HG02870 (cell line): ENCODE results near the gene ERBB4.

ENCODE experiments used
- ATAC-seq: cut with Tn5 transposase; IDR thresholded peaks from one replicate; pipeline ENCODE4 v1.9.1; 2021; ENCODE audit warnings: mild to moderate bottlenecking, moderate library complexity; ENCODE audit not compliant: unreplicated experiment

ERBB4 gene

GRCh38 chr2:212428681-212429478 lies 109.7 kb downstream of the ERBB4 start:
- ATAC-seq: no peak

- ATAC-seq: no peak
Observed at GRCh38 chr2:212427638-212428037, 111.0 kb downstream of the ERBB4 start.

DNA sequence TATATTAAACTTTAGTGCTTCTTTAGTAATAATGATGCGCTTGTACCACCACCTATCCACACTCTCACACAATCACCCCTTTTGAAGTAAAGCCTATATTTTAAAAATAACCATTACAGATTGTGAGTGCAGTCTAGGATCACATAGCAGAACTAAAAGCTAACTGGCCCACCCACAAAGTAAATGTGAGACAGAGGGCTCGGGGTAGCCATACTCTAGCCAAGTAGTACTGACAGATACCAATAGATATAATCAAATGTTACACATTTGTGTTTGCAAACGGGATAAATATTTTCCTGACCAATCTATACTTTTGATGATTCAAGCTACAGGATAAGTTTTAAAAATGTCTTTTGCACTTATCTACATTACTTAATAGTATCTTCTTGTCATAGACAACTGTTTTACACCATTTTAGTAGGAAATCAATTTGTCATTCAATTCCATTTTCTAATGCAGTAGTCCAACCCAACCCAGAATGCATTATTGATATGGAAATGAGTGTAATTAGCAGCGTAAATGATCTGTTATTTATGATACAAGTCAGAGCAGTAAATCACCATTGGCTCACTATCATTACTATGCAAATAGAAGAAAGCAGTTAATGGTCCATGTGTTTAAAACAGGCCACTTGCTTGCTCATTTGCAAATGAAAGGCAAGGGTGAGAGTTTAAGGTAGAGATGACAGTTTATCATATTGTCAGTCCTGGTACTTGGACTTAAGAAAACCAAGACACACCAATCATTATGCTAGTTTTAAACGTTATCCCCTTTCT lies 111.8 kb downstream of the ERBB4 start:
- no peak for ATAC-seq

DNA sequence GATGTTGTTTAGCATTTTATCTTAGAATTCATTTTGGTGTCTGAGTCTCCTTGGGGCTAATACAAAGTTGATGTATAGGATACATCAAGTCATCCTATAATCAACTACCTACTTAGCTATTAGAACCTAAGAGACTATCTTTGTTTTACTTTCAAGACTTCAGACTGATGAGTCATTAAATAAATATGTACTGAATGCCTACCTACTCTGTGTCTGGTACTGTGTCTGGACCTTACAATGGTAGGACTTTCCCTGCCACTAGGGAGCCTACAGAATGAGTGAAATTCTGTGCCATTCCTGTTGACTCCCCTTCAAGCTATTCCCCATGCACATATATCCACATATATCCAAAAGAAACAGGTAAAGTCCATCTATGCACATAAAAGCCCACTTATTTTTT lies 114.5 kb downstream of the ERBB4 start:
- ATAC-seq: no peak

DNA sequence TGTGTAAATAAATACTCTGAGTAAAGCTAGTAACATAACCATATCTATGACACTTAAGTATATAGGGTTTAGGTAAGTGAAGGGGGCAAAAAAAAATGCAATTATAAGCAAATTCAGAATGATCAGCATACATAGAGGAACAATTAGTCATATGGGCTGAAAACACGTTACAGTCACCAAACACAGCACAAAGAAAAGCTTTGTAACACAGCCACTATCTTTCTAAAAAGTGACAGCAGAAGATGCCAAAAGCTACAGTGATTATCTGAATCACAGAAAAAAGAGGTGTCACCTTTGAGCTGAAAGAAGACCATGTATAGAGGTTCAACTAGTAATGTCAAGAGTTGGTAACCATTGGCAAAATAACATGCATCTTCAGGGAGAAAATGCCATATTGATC lies 115.5 kb downstream of the ERBB4 start:
- ATAC-seq: no peak

- no peak for ATAC-seq
Observed at GRCh38 chr2:212421556-212422334, 116.9 kb downstream of the ERBB4 start.

GRCh38 chr2:212416086-212416485 lies 122.5 kb downstream of the ERBB4 start:
- no peak for ATAC-seq

- ATAC-seq: no peak
Observed at GRCh38 chr2:212414767-212415211, 123.8 kb downstream of the ERBB4 start.

- ATAC-seq: no peak
Observed at GRCh38 chr2:212409560-212409959, 129.0 kb downstream of the ERBB4 start.

DNA sequence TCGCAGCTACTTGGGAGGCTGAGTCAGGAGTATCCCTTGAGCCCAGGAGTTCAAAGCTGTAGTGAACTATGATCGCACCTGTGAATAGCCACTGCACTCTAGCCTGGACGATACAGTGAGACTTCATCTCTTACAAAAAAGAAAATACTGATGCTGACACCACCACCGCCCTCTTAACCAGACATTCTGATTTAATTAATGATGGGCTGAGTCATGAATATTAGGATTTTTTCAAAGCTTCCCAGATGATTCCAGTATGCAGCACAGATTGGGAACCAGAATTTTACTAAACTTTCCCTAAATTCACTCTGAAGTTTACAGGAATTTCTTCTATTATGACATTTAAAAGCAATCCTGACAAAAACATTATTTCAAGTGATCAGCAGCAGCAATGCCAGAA lies 130.1 kb downstream of the ERBB4 start:
- no peak for ATAC-seq

GRCh38 chr2:212406716-212407115 lies 131.9 kb downstream of the ERBB4 start:
- ATAC-seq: no peak

- ATAC-seq: no peak
Observed at GRCh38 chr2:212402316-212402715, 136.3 kb downstream of the ERBB4 start.

- no peak for ATAC-seq
Observed at GRCh38 chr2:212398316-212398715, 140.3 kb downstream of the ERBB4 start.

- ATAC-seq: no peak
Observed at GRCh38 chr2:212392544-212392943, 146.1 kb downstream of the ERBB4 start.

DNA sequence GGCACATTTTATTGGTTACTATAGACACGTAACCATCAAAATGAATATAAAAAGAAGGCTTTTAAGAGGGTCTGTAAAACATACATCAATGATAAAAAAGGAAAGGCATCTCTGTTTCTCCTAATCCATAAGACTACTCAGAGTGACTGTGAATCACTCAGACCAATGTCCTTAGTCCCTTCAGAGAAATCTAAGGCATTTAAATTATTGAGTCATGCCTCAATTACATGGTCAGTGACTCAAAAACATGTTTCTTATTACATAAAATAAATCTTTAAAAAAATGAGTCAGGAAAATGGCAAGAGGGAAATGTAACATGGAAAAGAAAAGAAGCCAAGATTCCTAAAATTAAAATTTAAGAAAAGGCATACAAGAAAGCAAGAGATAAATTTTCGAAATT lies 146.6 kb downstream of the ERBB4 start:
- ATAC-seq: no peak

DNA sequence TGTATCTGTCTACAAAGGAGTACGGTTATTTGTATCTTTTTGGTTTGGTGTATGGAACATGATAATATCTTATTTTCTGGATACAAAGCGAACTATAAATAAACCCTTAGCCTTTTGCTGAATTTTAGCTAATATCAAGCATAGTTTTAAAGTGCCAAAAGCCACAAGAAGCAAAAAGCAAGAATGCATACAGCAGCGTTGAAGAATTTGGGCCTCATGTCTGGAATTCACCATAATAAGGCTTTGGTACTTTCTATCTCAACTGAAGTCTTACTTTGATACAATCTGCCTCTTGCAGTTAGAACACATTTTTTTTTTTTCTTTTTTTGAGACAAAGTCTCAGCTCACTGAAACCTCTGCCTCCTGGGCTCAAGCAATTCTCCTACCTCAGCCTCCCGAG lies 151.5 kb downstream of the ERBB4 start:
- ATAC-seq: no peak

DNA sequence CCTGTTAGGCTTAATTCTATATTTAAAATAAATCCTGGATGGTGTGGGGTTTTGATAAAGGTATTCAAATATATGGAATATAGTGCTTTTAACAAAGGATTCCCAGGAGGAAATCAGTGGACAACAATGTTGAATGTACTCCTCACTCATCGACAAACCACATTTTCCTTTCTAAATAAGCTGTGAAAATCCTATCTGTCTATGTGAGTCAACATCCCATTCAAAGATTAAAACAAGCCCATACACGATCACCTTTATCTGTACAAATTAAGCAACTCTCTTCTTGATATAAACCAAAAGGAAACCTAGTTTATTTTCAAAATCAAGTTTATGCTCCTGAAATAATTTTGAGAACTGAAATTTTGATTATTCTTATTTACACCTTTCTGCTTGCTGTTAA lies 153.4 kb downstream of the ERBB4 start:
- ATAC-seq: no peak

- no peak for ATAC-seq
Observed at GRCh38 chr2:212384027-212384426, 154.6 kb downstream of the ERBB4 start.

- ATAC-seq: no peak
Observed at GRCh38 chr2:212381428-212382102, 157.0 kb downstream of the ERBB4 start.

DNA sequence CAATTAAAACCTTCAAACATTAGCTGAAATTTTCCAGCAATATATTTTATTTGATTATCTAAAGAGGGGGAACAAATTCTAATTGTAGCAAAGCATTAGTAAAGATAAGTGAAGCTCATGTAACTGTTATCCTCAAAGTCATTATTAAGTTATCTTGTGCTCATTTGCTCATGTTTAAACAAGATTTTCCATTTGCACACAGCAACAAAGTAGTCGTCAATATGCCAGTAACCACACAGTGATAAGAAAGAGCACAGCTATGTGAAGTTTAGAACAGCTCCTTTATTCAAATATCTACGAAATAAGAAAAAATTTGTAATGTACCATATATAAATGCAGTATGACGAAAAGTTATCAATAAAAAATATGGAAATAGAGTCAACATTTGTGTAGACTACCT lies 159.5 kb downstream of the ERBB4 start:
- ATAC-seq: no peak

DNA sequence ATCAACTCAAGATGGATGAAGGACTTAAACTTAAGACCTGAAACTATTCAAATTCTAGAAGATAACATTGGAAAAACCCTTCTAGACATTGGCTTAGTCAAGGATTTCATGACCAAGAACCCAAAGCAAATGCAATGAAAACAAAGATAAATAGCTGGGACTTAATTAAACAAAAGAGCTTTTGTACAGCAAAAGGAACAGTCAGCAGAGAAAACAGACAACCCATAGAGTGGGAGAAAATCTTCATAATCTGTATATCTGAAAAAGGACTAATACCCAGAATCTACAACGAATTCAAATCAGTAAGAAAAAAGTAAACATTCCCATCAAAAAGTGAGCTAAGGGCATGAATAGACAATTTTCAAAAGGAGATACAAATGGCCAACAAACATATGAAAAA lies 171.2 kb downstream of the ERBB4 start:
- ATAC-seq: no peak
